HAP-1 (cell line): ENCODE measurements around the gene TM4SF18.

Experiments used
- DNase-seq, 2 experiments: peaks; one replicate each; pipeline ENCODE4 v3.0.0-alpha.2; 2016 to 2020; ENCODE audit warnings: low spot score in 2 of 2
- H3K27me3 ChIP-seq: fragments of 250-450 bp; sonication (Bioruptor Pico); 2 replicates; pipeline ENCODE4 v1.5.1; 2020; ENCODE audit warnings: low read depth, mild to moderate bottlenecking, moderate library complexity
- H3K36me3 ChIP-seq: fragments of 250-450 bp; sonication (Bioruptor Pico); replicated peaks from 2 replicates; pipeline ENCODE4 v1.5.1; 2020; ENCODE audit warnings: mild to moderate bottlenecking
- H3K4me1 ChIP-seq: fragments of 250-450 bp; sonication (Bioruptor Pico); 2 replicates; pipeline ENCODE4 v1.5.1; 2020; ENCODE audit warnings: mild to moderate bottlenecking
- H3K4me3 ChIP-seq: fragments of 250-450 bp; sonication (Bioruptor Pico); 2 replicates; pipeline ENCODE4 v1.5.1; 2020; ENCODE audit warnings: mild to moderate bottlenecking, moderate library complexity
- H3K9me3 ChIP-seq: fragments of 250-450 bp; sonication (Bioruptor Pico); 2 replicates; pipeline ENCODE4 v1.5.1; 2020; ENCODE audit warnings: mild to moderate bottlenecking, moderate library complexity
- in situ Hi-C: fragments of 300-500 bp; cut with MboI; formaldehyde crosslinking; loops from 3 replicates; pipeline ENCODE4 v1.14.3; 2020; ENCODE audit warnings: low sequenced_read_pairs, inconsistent platforms, mixed read lengths

Gene TM4SF18

GRCh38 chr3:149277331-149277813 is 56.1 kb downstream of the TM4SF18 start:
- H3K4me1 ChIP-seq = no peaks in the 10 kb centered on the region
- H3K4me3 ChIP-seq = no peak overlapping the region
- no peaks in the 10 kb centered on the region for H3K36me3 ChIP-seq
- no peaks in the 10 kb centered on the region for H3K27me3 ChIP-seq
- no peak for DNase-seq
- in situ Hi-C loops = loop anchor here (5.0 kb wide), 2 partner anchors 160 to 320 kb away; no protein-coding TSS in a partner anchor
- no peaks in the 10 kb centered on the region for H3K9me3 ChIP-seq

DNA sequence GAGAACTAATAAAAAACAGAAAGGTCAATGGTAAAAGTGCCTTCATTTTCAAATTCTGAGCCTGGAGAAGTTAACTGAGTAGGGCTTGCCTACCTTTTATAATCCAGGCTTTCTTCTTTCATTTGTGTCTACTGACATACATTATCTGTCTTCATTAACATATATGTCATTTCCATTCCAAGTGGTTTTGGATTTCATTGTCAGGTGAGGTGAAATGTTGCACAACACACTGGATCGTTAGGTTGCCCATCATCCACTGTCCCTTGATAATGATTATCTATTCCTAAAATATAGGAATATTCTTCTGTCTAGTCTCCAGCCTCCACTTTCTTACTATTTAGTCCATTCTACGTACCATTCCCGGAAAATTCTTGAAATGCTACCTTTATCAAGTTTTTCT is 56.8 kb downstream of the TM4SF18 start:
- no peak for DNase-seq
- Histone ChIP-seq H3K9me3 (no peaks in the 10 kb centered on the region), H3K4me1 (no peaks in the 10 kb centered on the region), H3K27me3 (no peaks in the 10 kb centered on the region), H3K4me3 (no peak overlapping the region), H3K36me3 (no peaks in the 10 kb centered on the region)
- in situ Hi-C loops = loop anchor here (5.0 kb wide), 2 partner anchors 159 to 319 kb away; no protein-coding TSS in a partner anchor

DNA sequence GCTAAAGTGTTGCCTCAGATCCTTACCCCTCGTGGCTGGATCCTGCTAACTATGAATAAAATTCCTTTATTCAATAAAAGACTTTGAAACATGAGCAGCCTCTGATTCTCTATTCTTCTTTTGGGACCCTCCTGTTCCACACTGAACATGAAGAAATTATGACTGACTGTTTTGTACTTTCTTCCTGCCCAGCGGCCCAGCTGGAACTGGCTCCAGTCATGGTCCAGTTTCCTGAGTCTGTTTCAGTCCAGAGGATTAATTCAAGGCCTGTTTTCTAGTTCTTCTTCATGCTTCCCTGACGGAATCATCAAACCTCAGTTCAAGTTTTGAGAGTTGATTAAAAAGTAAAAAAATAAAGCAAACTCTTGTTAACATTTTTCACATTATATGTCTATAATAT is 59.2 kb downstream of the TM4SF18 start:
- DNase-seq = no peak
- H3K27me3 ChIP-seq = no peaks in the 10 kb centered on the region
- no peaks in the 10 kb centered on the region for H3K4me1 ChIP-seq
- H3K36me3 ChIP-seq = no peaks in the 10 kb centered on the region
- H3K4me3 ChIP-seq = no peak overlapping the region
- no peaks in the 10 kb centered on the region for H3K9me3 ChIP-seq
- in situ Hi-C loops = no loop called here

GRCh38 chr3:149273096-149273751 is 60.2 kb downstream of the TM4SF18 start:
- in situ Hi-C loops = no loop called here
- peak; percentile 65 to 91 for DNase-seq

DNA sequence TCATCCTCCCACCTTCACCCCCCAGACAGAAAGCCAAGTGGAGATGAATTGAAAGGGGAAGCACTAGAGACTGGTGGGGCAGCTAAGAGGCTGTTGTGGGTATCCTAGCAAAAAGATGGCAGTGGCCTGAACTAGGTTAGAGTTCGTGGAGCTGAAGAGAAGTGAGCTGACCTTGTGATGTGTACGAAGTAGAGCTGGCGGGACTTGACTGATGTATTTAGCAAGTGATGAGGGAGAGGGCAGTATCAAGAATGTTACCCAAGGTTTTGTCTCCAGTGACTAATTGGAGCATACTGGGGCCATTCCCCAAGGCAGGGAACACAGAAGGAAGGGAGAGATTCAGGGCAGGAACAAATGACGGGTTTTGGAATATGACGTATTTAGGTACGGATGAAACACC is 61.8 kb downstream of the TM4SF18 start:
- no peak for DNase-seq
- in situ Hi-C loops = no loop called here
- Histone ChIP-seq H3K4me1 (no peaks in the 10 kb centered on the region), H3K9me3 (no peaks in the 10 kb centered on the region), H3K4me3 (no peak overlapping the region), H3K36me3 (no peaks in the 10 kb centered on the region), H3K27me3 (no peaks in the 10 kb centered on the region)

More at GRCh38 chr3:149273096-149273751, 60.2 kb downstream of the TM4SF18 start:
- H3K4me3 ChIP-seq = no peak overlapping the region
- H3K27me3 ChIP-seq = no peaks in the 10 kb centered on the region
- no peaks in the 10 kb centered on the region for H3K4me1 ChIP-seq
- H3K9me3 ChIP-seq = no peaks in the 10 kb centered on the region
- no peaks in the 10 kb centered on the region for H3K36me3 ChIP-seq

GRCh38 chr3:149270180-149270579 is 63.3 kb downstream of the TM4SF18 start:
- no peaks in the 10 kb centered on the region for H3K9me3 ChIP-seq
- no peak for DNase-seq

GRCh38 chr3:149269687-149270086 is 63.7 kb downstream of the TM4SF18 start:
- in situ Hi-C loops = no loop called here
- DNase-seq = no peak

More at GRCh38 chr3:149270180-149270579, 63.3 kb downstream of the TM4SF18 start:
- H3K4me1 ChIP-seq = no peaks in the 10 kb centered on the region
- H3K4me3 ChIP-seq = no peak overlapping the region
- no peaks in the 10 kb centered on the region for H3K36me3 ChIP-seq
- no peaks in the 10 kb centered on the region for H3K27me3 ChIP-seq
- in situ Hi-C loops = no loop called here

More at GRCh38 chr3:149269687-149270086, 63.7 kb downstream of the TM4SF18 start:
- Histone ChIP-seq H3K4me1 (no peaks in the 10 kb centered on the region), H3K36me3 (no peaks in the 10 kb centered on the region), H3K27me3 (no peaks in the 10 kb centered on the region), H3K4me3 (no peak overlapping the region), H3K9me3 (no peaks in the 10 kb centered on the region)
